T-helper 2 cell treated with Interferon-gamma antibody and Interleukin-4, amounts not matched to agents 5 μg/mL and 100 μg/mL, for 36 hours (primary cell): ENCODE results near the gene KRTAP6-2.

Experiments used
- DNase-seq: peaks from one replicate; pipeline ENCODE4 v3.0.0; 2021; ENCODE audit warnings: low spot score
- H3K27ac Mint-ChIP-seq: one replicate; pipeline ENCODE4 v1.8.0; 2021; ENCODE audit warnings: mild to moderate bottlenecking, mixed read lengths
- H3K27me3 Mint-ChIP-seq: one replicate; pipeline ENCODE4 v1.8.0; 2021; ENCODE audit warnings: low read depth, mixed read lengths
- H3K36me3 Mint-ChIP-seq: one replicate; pipeline ENCODE4 v1.8.0; 2021; ENCODE audit warnings: low read depth, mixed read lengths
- H3K4me1 Mint-ChIP-seq: one replicate; pipeline ENCODE4 v1.8.0; 2021; ENCODE audit warnings: low read depth, mixed read lengths
- H3K4me3 Mint-ChIP-seq: one replicate; pipeline ENCODE4 v1.8.0; 2022; ENCODE audit warnings: mild to moderate bottlenecking, moderate library complexity, mixed read lengths
- H3K9me3 Mint-ChIP-seq: one replicate; pipeline ENCODE4 v1.8.0; 2021; ENCODE audit warnings: mixed read lengths

KRTAP6-2 gene

GRCh38 chr21:30612132-30612531, 13.4 kb upstream of the KRTAP6-2 start:
- Mint-ChIP-seq H3K9me3 (peaks cover 18% of the 10 kb centered on the region), H3K27ac (no peak overlapping the region), H3K4me1 (peaks cover 2% of the 10 kb centered on the region), H3K4me3 (no peak overlapping the region), H3K36me3 (no peaks in the 10 kb centered on the region), H3K27me3 (no peaks in the 10 kb centered on the region)
- no peak for DNase-seq

GRCh38 chr21:30605968-30606367, 7.3 kb upstream of the KRTAP6-2 start:
- H3K36me3 Mint-ChIP-seq = no peaks in the 10 kb centered on the region
- H3K4me3 Mint-ChIP-seq = no peak overlapping the region
- H3K27ac Mint-ChIP-seq = no peak overlapping the region

GRCh38 chr21:30600787-30601186, 2.1 kb upstream of the KRTAP6-2 start, which contains the start of gene KRTAP22-1:
Gene KRTAP22-1 (plus strand): TSS chr21:30601087.
- no peaks in the 10 kb centered on the region for H3K4me1 Mint-ChIP-seq
- H3K36me3 Mint-ChIP-seq = no peaks in the 10 kb centered on the region
- no peak within 1 kb of the TSS for H3K27ac Mint-ChIP-seq
- DNase-seq = no peak
- peaks cover 2% of the 10 kb centered on the region for H3K27me3 Mint-ChIP-seq
- H3K4me3 Mint-ChIP-seq = no peak within 1 kb of the TSS
- H3K9me3 Mint-ChIP-seq = peaks cover 11% of the 10 kb centered on the region

More at GRCh38 chr21:30605968-30606367, 7.3 kb upstream of the KRTAP6-2 start:
- Mint-ChIP-seq H3K4me1 (no peaks in the 10 kb centered on the region), H3K9me3 (peaks cover 20% of the 10 kb centered on the region), H3K27me3 (peaks cover 2% of the 10 kb centered on the region)
- no peak for DNase-seq

- Mint-ChIP-seq H3K4me3 (no peak within 1 kb of the TSS), H3K36me3 (no peaks in the 10 kb centered on the region), H3K27me3 (no peaks in the 10 kb centered on the region), H3K27ac (no peak within 1 kb of the TSS), H3K4me1 (no peaks in the 10 kb centered on the region), H3K9me3 (no peaks in the 10 kb centered on the region)
- DNase-seq = no peak
Measured at GRCh38 chr21:30592140-30592539, 6.6 kb downstream of the KRTAP6-2 start, which contains the start of gene KRTAP6-3. Gene KRTAP6-3 (plus strand): TSS chr21:30592440. CDS start chr21:30592446, 6 bp downstream.

- no peak within 1 kb of the TSS for H3K4me3 Mint-ChIP-seq
- no peak within 1 kb of the TSS for H3K27ac Mint-ChIP-seq
- no peaks in the 10 kb centered on the region for H3K4me1 Mint-ChIP-seq
- no peaks in the 10 kb centered on the region for H3K36me3 Mint-ChIP-seq
- H3K27me3 Mint-ChIP-seq = no peaks in the 10 kb centered on the region
- DNase-seq = no peak
- no peaks in the 10 kb centered on the region for H3K9me3 Mint-ChIP-seq
Measured at GRCh38 chr21:30590297-30590696, 8.4 kb downstream of the KRTAP6-2 start, which contains the start of gene KRTAP22-2. Gene KRTAP22-2 (minus strand): TSS chr21:30590397.

GRCh38 chr21:30582870-30583269, 15.8 kb downstream of the KRTAP6-2 start:
- Mint-ChIP-seq H3K4me3 (no peak overlapping the region), H3K27ac (no peak overlapping the region), H3K27me3 (no peaks in the 10 kb centered on the region), H3K36me3 (no peaks in the 10 kb centered on the region), H3K4me1 (no peaks in the 10 kb centered on the region), H3K9me3 (no peaks in the 10 kb centered on the region)
- DNase-seq = no peak

GRCh38 chr21:30580132-30580531, 18.6 kb downstream of the KRTAP6-2 start:
- Mint-ChIP-seq H3K27ac (no peak overlapping the region), H3K9me3 (no peaks in the 10 kb centered on the region), H3K4me3 (no peak overlapping the region), H3K36me3 (no peaks in the 10 kb centered on the region), H3K4me1 (no peaks in the 10 kb centered on the region), H3K27me3 (no peaks in the 10 kb centered on the region)
- DNase-seq = no peak

- Mint-ChIP-seq H3K27ac (no peak overlapping the region), H3K9me3 (no peaks in the 10 kb centered on the region), H3K36me3 (no peaks in the 10 kb centered on the region), H3K4me3 (no peak overlapping the region), H3K27me3 (no peaks in the 10 kb centered on the region), H3K4me1 (no peaks in the 10 kb centered on the region)
- no peak for DNase-seq
Measured at GRCh38 chr21:30579346-30579745, 19.4 kb downstream of the KRTAP6-2 start.

- no peak overlapping the region for H3K4me3 Mint-ChIP-seq
- H3K9me3 Mint-ChIP-seq = no peaks in the 10 kb centered on the region
- H3K27ac Mint-ChIP-seq = no peak overlapping the region
- no peaks in the 10 kb centered on the region for H3K36me3 Mint-ChIP-seq
- H3K4me1 Mint-ChIP-seq = no peaks in the 10 kb centered on the region
- DNase-seq = no peak
- no peaks in the 10 kb centered on the region for H3K27me3 Mint-ChIP-seq
Measured at GRCh38 chr21:30577766-30578165, 20.9 kb downstream of the KRTAP6-2 start.

- no peaks in the 10 kb centered on the region for H3K4me1 Mint-ChIP-seq
- H3K36me3 Mint-ChIP-seq = no peaks in the 10 kb centered on the region
- no peaks in the 10 kb centered on the region for H3K27me3 Mint-ChIP-seq
Measured at GRCh38 chr21:30567617-30568016, 31.1 kb downstream of the KRTAP6-2 start.

GRCh38 chr21:30563630-30564029, 35.1 kb downstream of the KRTAP6-2 start:
- Mint-ChIP-seq H3K36me3 (no peaks in the 10 kb centered on the region), H3K4me1 (no peaks in the 10 kb centered on the region), H3K9me3 (no peaks in the 10 kb centered on the region), H3K27me3 (no peaks in the 10 kb centered on the region), H3K4me3 (no peak overlapping the region), H3K27ac (no peak overlapping the region)
- DNase-seq = no peak

More at GRCh38 chr21:30567617-30568016, 31.1 kb downstream of the KRTAP6-2 start:
- no peaks in the 10 kb centered on the region for H3K9me3 Mint-ChIP-seq
- H3K27ac Mint-ChIP-seq = no peak overlapping the region
- no peak for DNase-seq
- H3K4me3 Mint-ChIP-seq = no peak overlapping the region

GRCh38 chr21:30563072-30563471, 35.6 kb downstream of the KRTAP6-2 start:
- H3K4me1 Mint-ChIP-seq = no peaks in the 10 kb centered on the region

GRCh38 chr21:30561957-30562356, 36.7 kb downstream of the KRTAP6-2 start:
- DNase-seq = no peak
- H3K27me3 Mint-ChIP-seq = no peaks in the 10 kb centered on the region
- no peaks in the 10 kb centered on the region for H3K9me3 Mint-ChIP-seq
- no peak overlapping the region for H3K27ac Mint-ChIP-seq
- H3K36me3 Mint-ChIP-seq = no peaks in the 10 kb centered on the region
- H3K4me1 Mint-ChIP-seq = no peaks in the 10 kb centered on the region
- H3K4me3 Mint-ChIP-seq = no peak overlapping the region

More at GRCh38 chr21:30563072-30563471, 35.6 kb downstream of the KRTAP6-2 start:
- Mint-ChIP-seq H3K27ac (no peak overlapping the region), H3K9me3 (no peaks in the 10 kb centered on the region), H3K36me3 (no peaks in the 10 kb centered on the region), H3K4me3 (no peak overlapping the region), H3K27me3 (no peaks in the 10 kb centered on the region)
- DNase-seq = no peak

- no peak for DNase-seq
- Mint-ChIP-seq H3K27me3 (no peaks in the 10 kb centered on the region), H3K4me3 (no peak within 1 kb of the TSS), H3K36me3 (no peaks in the 10 kb centered on the region), H3K9me3 (no peaks in the 10 kb centered on the region), H3K27ac (no peak within 1 kb of the TSS), H3K4me1 (no peaks in the 10 kb centered on the region)
Measured at GRCh38 chr21:30561264-30561895, 37.3 kb downstream of the KRTAP6-2 start, which contains the start of gene KRTAP19-7. Gene KRTAP19-7 (minus strand): TSS chr21:30561314. CDS start chr21:30561289, 25 bp downstream.

- Mint-ChIP-seq H3K4me1 (no peaks in the 10 kb centered on the region), H3K36me3 (no peaks in the 10 kb centered on the region), H3K9me3 (peaks cover 16% of the 10 kb centered on the region), H3K27me3 (no peaks in the 10 kb centered on the region), H3K27ac (no peak overlapping the region), H3K4me3 (no peak overlapping the region)
- DNase-seq = no peak
Measured at GRCh38 chr21:30555095-30555494, 43.6 kb downstream of the KRTAP6-2 start.
